ENCODE data around the gene DAZAP2. TPM values are rescaled to one million over a fixed set of nuclear protein-coding genes. Genes with fewer than 3 reads are reported as not detected.

Gene DAZAP2
- polyA plus RNA-seq, 3 donors, result 975 to 2,004 (median 1,697) TPM

GRCh38 chr12:51202718-51203117, 35.9 kb upstream of the DAZAP2 start:
- intact Hi-C loops (cut with micrococcal nuclease), result no loop called here
- Histone ChIP-seq H3K9ac (ENCODE audit: insufficient read depth, low read length, poor library complexity, severe bottlenecking) (no peak overlapping the region), H3K9me3 (replicated peaks in 1 of 2; ENCODE audit: control insufficient read depth in 1 of 2, insufficient read depth in 1 of 2, low read length in 2 of 2) (no peaks in the 10 kb centered on the region), H3K27ac (ENCODE audit: low read depth in 1 of 2, low read length in 2 of 2) (no peak overlapping the region), H4K20me1 (ENCODE audit: insufficient read depth, low read length) (no peaks in the 10 kb centered on the region), H3K4me1 (ENCODE audit: control insufficient read depth in 1 of 2, insufficient read depth in 2 of 2, low read length in 2 of 2) (peaks cover 14 to 16% of the 10 kb centered on the region in 2 donors), H3K4me2 (replicated peaks; ENCODE audit: extremely low read depth, low read length, poor library complexity, severe bottlenecking) (no peak overlapping the region), H3K36me3 (replicated peaks in 1 of 2; ENCODE audit: control insufficient read depth in 1 of 2, insufficient read depth in 2 of 2, low read length in 2 of 2) (no peaks in the 10 kb centered on the region), H3K27me3 (ENCODE audit: control insufficient read depth in 2 of 2, insufficient read depth in 2 of 2, low read length in 2 of 2) (no peaks in the 10 kb centered on the region), H3K79me2 (ENCODE audit: insufficient read depth, low read length) (no peaks in the 10 kb centered on the region), H2AFZ (ENCODE audit: insufficient read depth, low read depth, low read length, poor library complexity, severe bottlenecking) (no peak overlapping the region), H3K4me3 (replicated peaks in 1 of 3; ENCODE audit: low read depth in 2 of 3, low read length in 3 of 3) (no peak overlapping the region)
- peak overlapping the region in 2 of 7 donors; percentile 2 to 20 for H3K27ac Mint-ChIP-seq
- peaks cover 17% of the 10 kb centered on the region for H3K4me1 Mint-ChIP-seq
- no peak for DNase-seq
- H3K9me3 Mint-ChIP-seq, result no peaks in the 10 kb centered on the region
- H3K36me3 Mint-ChIP-seq, result peaks cover 0 to 4% of the 10 kb centered on the region in 2 donors
- H3K4me3 Mint-ChIP-seq, result no peak overlapping the region
- peaks cover 0 to 1% (median 1%) of the 10 kb centered on the region in 3 donors for H3K27me3 Mint-ChIP-seq (ENCODE audit: low read depth in 3 of 3)
- no peak for TF ChIP-seq CTCF (IDR thresholded peaks at IDR 0.05)
- 100% methylated on average over 1 of the region's 5 CpGs for WGBS (ENCODE audit: insufficient coverage)

GRCh38 chr12:51205350-51205749, 33.3 kb upstream of the DAZAP2 start:
- Histone ChIP-seq H3K9me3 (replicated peaks in 1 of 2; ENCODE audit: control insufficient read depth in 1 of 2, insufficient read depth in 1 of 2, low read length in 2 of 2) (no peaks in the 10 kb centered on the region), H3K4me2 (replicated peaks; ENCODE audit: extremely low read depth, low read length, poor library complexity, severe bottlenecking) (no peak overlapping the region), H3K36me3 (replicated peaks in 1 of 2; ENCODE audit: control insufficient read depth in 1 of 2, insufficient read depth in 2 of 2, low read length in 2 of 2) (no peaks in the 10 kb centered on the region), H3K27me3 (ENCODE audit: control insufficient read depth in 2 of 2, insufficient read depth in 2 of 2, low read length in 2 of 2) (no peaks in the 10 kb centered on the region), H4K20me1 (ENCODE audit: insufficient read depth, low read length) (no peaks in the 10 kb centered on the region), H3K9ac (ENCODE audit: insufficient read depth, low read length, poor library complexity, severe bottlenecking) (no peak overlapping the region), H3K79me2 (ENCODE audit: insufficient read depth, low read length) (no peaks in the 10 kb centered on the region), H3K4me1 (ENCODE audit: control insufficient read depth in 1 of 2, insufficient read depth in 2 of 2, low read length in 2 of 2) (no peaks in the 10 kb centered on the region), H3K4me3 (replicated peaks in 1 of 3; ENCODE audit: low read depth in 2 of 3, low read length in 3 of 3) (no peak overlapping the region), H3K27ac (ENCODE audit: low read depth in 1 of 2, low read length in 2 of 2) (no peak overlapping the region), H2AFZ (ENCODE audit: insufficient read depth, low read depth, low read length, poor library complexity, severe bottlenecking) (no peak overlapping the region)
- Mint-ChIP-seq H3K4me3 (no peak overlapping the region), H3K27me3 (ENCODE audit: low read depth in 3 of 3) (peaks cover 0 to 3% (median 0%) of the 10 kb centered on the region in 3 donors), H3K27ac (no peak overlapping the region), H3K36me3 (no peaks in the 10 kb centered on the region), H3K4me1 (no peaks in the 10 kb centered on the region), H3K9me3 (peaks cover 0 to 3% (median 0%) of the 10 kb centered on the region in 7 donors)
- no peak for TF ChIP-seq CTCF (IDR thresholded peaks at IDR 0.05)
- 96% methylated on average over 6 of the region's 6 CpGs for WGBS (ENCODE audit: insufficient coverage)
- intact Hi-C loops (cut with micrococcal nuclease), result no loop called here
- DNase-seq, result no peak

Data from CD14-positive monocyte (primary cell).